ENCODE data around the gene SPATS2. TPM values are rescaled to one million over a fixed set of nuclear protein-coding genes. Genes with fewer than 3 reads are reported as not detected.

The SPATS2 gene
- total RNA-seq, 2 experiments from 2014 or later = 9.2 to 10.8 TPM

DNA sequence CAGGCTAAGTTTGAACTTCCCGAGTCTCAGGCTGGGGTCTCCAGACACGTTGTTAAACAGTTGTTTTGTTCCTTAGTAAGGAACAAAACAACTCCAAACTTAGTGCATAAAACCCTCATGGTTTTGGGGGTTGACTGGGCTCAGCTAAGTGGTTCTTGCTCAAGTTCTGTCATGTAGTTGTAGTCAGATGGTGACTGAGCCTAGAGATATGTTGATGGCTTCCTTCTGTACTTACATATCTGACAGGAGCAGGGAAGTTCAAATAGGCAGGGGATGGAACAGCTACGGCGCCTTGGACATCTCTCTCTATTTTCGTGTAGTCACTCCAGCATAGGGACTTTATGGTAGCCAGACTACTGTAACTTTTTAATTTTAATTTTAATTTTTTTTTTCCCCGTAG is 45.7 kb downstream of the SPATS2 start:
- DNase-seq (no peak), ATAC-seq (no peak)
- Mint-ChIP-seq H3K9me3 (no peaks in the 10 kb centered on the region), H3K4me1 (ENCODE audit: low read depth) (peaks cover 3% of the 10 kb centered on the region), H3K4me3 (no peak overlapping the region), H3K36me3 (ENCODE audit: low read depth) (no peaks in the 10 kb centered on the region), H3K27me3 (no peaks in the 10 kb centered on the region), H3K27ac (no peak overlapping the region)
- intact Hi-C loops (cut with micrococcal nuclease) = no loop called here
- CTCF ChIA-PET = interaction anchor here (0.7 to 1.2 kb wide), 4 partner anchors 65 to 167 kb away, joined by 3 to 6 read pairs (median 4); partner anchors contain the start of gene C1QL4
- TF ChIP-seq, protein P1, sequence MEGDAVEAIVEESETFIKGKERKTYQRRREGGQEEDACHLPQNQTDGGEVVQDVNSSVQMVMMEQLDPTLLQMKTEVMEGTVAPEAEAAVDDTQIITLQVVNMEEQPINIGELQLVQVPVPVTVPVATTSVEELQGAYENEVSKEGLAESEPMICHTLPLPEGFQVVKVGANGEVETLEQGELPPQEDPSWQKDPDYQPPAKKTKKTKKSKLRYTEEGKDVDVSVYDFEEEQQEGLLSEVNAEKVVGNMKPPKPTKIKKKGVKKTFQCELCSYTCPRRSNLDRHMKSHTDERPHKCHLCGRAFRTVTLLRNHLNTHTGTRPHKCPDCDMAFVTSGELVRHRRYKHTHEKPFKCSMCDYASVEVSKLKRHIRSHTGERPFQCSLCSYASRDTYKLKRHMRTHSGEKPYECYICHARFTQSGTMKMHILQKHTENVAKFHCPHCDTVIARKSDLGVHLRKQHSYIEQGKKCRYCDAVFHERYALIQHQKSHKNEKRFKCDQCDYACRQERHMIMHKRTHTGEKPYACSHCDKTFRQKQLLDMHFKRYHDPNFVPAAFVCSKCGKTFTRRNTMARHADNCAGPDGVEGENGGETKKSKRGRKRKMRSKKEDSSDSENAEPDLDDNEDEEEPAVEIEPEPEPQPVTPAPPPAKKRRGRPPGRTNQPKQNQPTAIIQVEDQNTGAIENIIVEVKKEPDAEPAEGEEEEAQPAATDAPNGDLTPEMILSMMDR (IDR thresholded peaks at IDR 0.05) = no peak
- POLR2A ChIA-PET = interaction anchor here (1.1 kb wide), 1 partner anchor 14 kb away, joined by 3 read pairs; no protein-coding TSS in a partner anchor

DNA sequence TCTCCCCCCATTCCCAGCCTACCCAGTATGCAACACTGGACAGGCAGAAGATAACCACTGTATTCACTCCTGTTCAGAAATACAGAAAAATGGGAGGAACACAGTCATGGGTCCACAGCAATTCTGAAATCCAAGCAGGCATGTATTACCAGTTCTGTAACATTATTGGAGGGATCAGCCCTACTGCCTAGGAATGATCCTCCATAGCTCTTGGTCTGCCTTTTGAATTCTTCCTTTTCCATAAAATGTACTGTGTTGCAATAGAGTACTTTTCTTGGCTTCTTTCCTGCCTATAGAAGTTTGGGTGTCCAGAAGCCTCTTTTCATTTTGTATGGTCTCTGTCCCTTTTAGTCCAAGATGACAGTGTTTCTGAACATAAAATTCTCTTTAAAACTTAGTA is 46.5 kb downstream of the SPATS2 start:
- intact Hi-C loops (cut with micrococcal nuclease) = no loop called here
- no peak for ATAC-seq
- DNase-seq = no peak
- ChIA-PET CTCF (interaction anchor here (1.2 to 1.3 kb wide), 2 partner anchors 56 to 77 kb away, joined by 3 to 5 read pairs; partner anchors contain the start of gene C1QL4), POLR2A (interaction anchor here (1.1 kb wide), 1 partner anchor 15 kb away, joined by 3 read pairs; no protein-coding TSS in a partner anchor)
- no peaks in the 10 kb centered on the region for H3K9me3 Mint-ChIP-seq
- TF ChIP-seq, protein P1 (IDR thresholded peaks at IDR 0.05) = no peak
- no peaks in the 10 kb centered on the region for H3K36me3 Mint-ChIP-seq (ENCODE audit: low read depth)
- H3K27ac Mint-ChIP-seq = no peak overlapping the region
- no peaks in the 10 kb centered on the region for H3K27me3 Mint-ChIP-seq
- no peak overlapping the region for H3K4me3 Mint-ChIP-seq
- peaks cover 3% of the 10 kb centered on the region for H3K4me1 Mint-ChIP-seq (ENCODE audit: low read depth)

DNA sequence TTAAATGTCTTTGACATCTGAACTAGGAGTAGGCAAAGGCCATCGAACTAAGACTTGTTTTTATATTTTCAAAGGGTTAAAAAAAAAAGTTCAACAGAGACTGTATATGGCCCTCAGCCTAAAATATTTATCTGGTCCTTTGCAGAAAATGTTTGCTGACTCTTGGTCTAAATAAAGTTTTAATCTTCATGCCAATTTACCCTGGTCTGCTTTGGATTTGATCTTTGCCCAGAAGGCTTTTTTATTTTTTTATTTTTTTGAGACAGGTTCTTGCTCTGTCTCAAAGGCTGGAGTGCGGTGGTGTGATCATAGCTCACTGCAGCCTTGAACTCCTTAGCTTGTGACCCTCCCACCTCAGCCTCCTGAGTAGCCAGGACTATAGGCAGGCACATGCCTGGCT is 47.1 kb downstream of the SPATS2 start:
- H3K9me3 Mint-ChIP-seq = no peaks in the 10 kb centered on the region
- TF ChIP-seq, protein P1 (IDR thresholded peaks at IDR 0.05) = no peak
- H3K36me3 Mint-ChIP-seq (ENCODE audit: low read depth) = no peaks in the 10 kb centered on the region
- ChIA-PET POLR2A (no interaction called here), CTCF (interaction anchor here (1.3 kb wide), 1 partner anchor 56 kb away, joined by 5 read pairs; no protein-coding TSS in a partner anchor)
- no peak overlapping the region for H3K4me3 Mint-ChIP-seq
- peaks cover 3% of the 10 kb centered on the region for H3K4me1 Mint-ChIP-seq (ENCODE audit: low read depth)
- DNase-seq = no peak
- no peak for ATAC-seq
- H3K27me3 Mint-ChIP-seq = no peaks in the 10 kb centered on the region
- intact Hi-C loops (cut with micrococcal nuclease) = no loop called here
- no peak overlapping the region for H3K27ac Mint-ChIP-seq

DNA sequence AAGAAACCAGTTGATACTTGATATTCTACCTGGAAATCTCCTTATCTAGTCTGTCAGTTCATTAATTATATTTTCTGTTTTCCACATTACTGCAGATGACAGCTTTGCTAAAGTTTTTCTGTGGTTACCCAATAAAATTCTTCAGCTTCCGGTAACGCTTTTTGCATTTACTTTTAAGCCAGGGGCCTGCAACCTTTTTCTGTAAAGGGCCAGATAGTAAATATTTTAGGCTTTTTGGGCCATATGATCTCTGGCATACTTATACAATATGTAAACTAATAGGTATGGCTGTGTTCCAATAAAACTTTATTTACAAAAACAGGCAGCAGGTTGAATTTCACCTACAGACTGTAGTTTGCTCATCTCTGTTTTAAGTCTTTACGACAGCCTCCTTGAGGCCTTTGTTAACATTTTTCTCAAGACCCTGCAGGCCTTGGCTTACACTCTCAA is 48.3 kb downstream of the SPATS2 start:
- Mint-ChIP-seq H3K4me3 (no peak overlapping the region), H3K9me3 (no peaks in the 10 kb centered on the region), H3K4me1 (ENCODE audit: low read depth) (peaks cover 3% of the 10 kb centered on the region), H3K27ac (no peak overlapping the region), H3K36me3 (ENCODE audit: low read depth) (no peaks in the 10 kb centered on the region), H3K27me3 (no peaks in the 10 kb centered on the region)
- CTCF ChIA-PET = interaction anchor here (2.6 kb wide), 1 partner anchor 57 kb away, joined by 9 read pairs; no protein-coding TSS in a partner anchor
- ATAC-seq (no peak), DNase-seq (no peak)
- POLR2A ChIA-PET = interaction anchor here (1.0 kb wide), 1 partner anchor 36 kb away, joined by 3 read pairs; no protein-coding TSS in a partner anchor
- intact Hi-C loops (cut with micrococcal nuclease) = no loop called here
- TF ChIP-seq, protein P1 (IDR thresholded peaks at IDR 0.05) = no peak

DNA sequence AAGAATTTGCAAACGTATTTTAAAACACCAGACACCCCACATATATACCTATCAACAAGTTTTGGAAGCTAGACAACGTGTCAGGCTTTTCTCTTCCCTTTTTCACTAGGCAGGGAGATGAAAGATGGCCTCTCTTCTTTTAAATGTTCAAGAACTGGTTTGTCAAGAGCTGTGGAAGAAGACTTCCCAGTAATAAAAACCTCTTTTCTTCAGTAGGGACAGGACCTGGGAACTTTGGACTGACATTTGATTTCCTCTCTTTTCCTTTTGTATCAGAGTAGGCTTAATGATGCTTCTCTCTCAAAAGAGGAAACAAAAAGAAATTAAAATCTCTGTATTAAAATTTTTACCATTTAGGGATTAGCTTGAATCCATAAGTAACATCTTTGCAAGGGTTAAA is 49.6 kb downstream of the SPATS2 start:
- H3K9me3 Mint-ChIP-seq = no peaks in the 10 kb centered on the region
- no peaks in the 10 kb centered on the region for H3K27me3 Mint-ChIP-seq
- peaks cover 1% of the 10 kb centered on the region for H3K4me1 Mint-ChIP-seq (ENCODE audit: low read depth)
- no peak overlapping the region for H3K27ac Mint-ChIP-seq
- ChIA-PET POLR2A (no interaction called here), CTCF (interaction anchor here (0.7 to 2.6 kb wide), 4 partner anchors 58 to 128 kb away, joined by 3 to 9 read pairs (median 4); no protein-coding TSS in a partner anchor)
- TF ChIP-seq, protein P1 (IDR thresholded peaks at IDR 0.05) = no peak
- DNase-seq = no peak
- no peak for ATAC-seq
- H3K36me3 Mint-ChIP-seq (ENCODE audit: low read depth) = no peaks in the 10 kb centered on the region
- H3K4me3 Mint-ChIP-seq = no peak overlapping the region
- intact Hi-C loops (cut with micrococcal nuclease) = no loop called here
